Measurements from ENCODE around the gene COA5. TPM values are rescaled to one million over a fixed set of nuclear protein-coding genes. Genes with fewer than 3 reads are reported as not detected.

Gene COA5
- total RNA-seq, 1 experiment from 2014 or later, result 18.6 TPM

DNA sequence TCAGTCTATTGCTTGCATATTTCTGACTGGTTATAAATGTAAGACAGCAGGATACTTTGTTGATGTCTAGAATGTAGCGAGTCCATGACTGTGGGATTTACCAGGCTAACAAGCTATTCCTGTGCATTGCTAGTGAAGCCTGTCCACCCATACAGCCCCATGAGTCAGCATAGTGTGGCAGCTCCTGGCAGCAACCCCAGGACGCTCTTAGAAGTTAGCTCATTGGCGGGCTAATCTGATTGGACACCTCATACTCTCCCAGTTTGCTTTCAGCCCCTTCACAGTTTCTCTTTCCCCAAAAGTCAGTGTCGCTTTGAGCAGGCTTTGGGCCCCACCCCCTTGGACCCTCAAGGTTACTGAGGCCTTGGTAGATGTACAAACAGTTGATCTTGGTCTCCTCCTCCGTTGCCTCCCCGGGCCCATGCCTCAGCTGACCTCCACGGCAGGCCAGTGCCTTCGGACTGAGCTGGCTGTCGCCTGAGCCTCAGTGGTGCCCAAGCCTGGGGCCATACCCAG, 48.0 kb downstream of the COA5 start:
- TF ChIP-seq RAD21 (IDR thresholded peaks at IDR 0.05; ENCODE audit: low read depth), result no peak
- POLR2A ChIA-PET, result no interaction called here
- Histone ChIP-seq H3K4me3 (replicated peaks in 1 of 2; ENCODE audit: low read depth in 1 of 2, low read length in 2 of 2) (no peak overlapping the region), H2AFZ (ENCODE audit: low read depth, low read length, poor library complexity, severe bottlenecking) (no peak overlapping the region), H3K4me2 (ENCODE audit: low read length) (no peak overlapping the region), H3K27me3 (ENCODE audit: insufficient read depth, low read length) (no peaks in the 10 kb centered on the region), H3K36me3 (ENCODE audit: control insufficient read depth in 1 of 2, insufficient read depth in 2 of 2, low read length in 2 of 2) (no peaks in the 10 kb centered on the region), H4K20me1 (ENCODE audit: insufficient read depth) (no peaks in the 10 kb centered on the region), H3K79me2 (ENCODE audit: insufficient read depth, low read length) (no peaks in the 10 kb centered on the region), H3K4me1 (ENCODE audit: control insufficient read depth in 1 of 2, insufficient read depth in 2 of 2, low read length in 2 of 2) (peaks cover 0 to 6% of the 10 kb centered on the region in 2 experiments; a peak in 1 of 4 replicates), H3K27ac (ENCODE audit: low read depth, low read length) (no peak overlapping the region), H3K9ac (ENCODE audit: low read length) (no peak overlapping the region), H3K9me3 (ENCODE audit: control insufficient read depth in 1 of 2, insufficient read depth in 1 of 2, low read depth in 1 of 2, low read length in 2 of 2) (no peaks in the 10 kb centered on the region), H3K9me2 (ENCODE audit: insufficient read depth) (no peaks in the 10 kb centered on the region)
- no peak for DNase-seq (ENCODE audit: low read depth, low spot score)
- BruUV-seq (replicated peaks), result no TSS peak
- CTCF ChIA-PET, result interaction anchor here (2.2 kb wide), 1 partner anchor 9 kb away, joined by 11 read pairs; no protein-coding TSS in a partner anchor
- intact Hi-C loops (cut with micrococcal nuclease), result no loop called here
- RAD21 ChIA-PET (ENCODE audit: low non-redundant PET in 1 of 2, low total read pairs in 2 of 2, uncharacterized antibody in 2 of 2, unreplicated experiment in 2 of 2), result no interaction called here
- ATAC-seq, result no peak

DNA sequence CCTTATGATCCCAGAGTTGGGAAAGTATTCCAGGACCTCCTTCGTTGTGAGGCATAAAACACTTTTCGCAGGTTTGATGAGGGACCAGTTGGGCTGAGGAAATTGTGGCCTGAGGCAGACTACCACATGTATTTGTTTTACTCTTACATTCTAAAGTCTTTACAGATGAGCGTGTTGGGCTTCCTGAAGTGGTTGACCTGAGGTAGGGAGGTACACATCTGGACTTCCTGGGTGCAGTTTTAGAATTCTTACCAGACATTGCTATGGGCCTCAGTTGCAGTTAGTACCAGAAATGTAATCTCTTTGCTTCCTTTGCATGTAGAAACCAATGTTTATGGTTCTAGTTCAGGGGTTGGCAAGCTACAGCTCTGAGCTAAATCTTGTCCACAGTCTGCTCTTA, 48.7 kb downstream of the COA5 start:
- no peak overlapping the region for H2AFZ ChIP-seq (ENCODE audit: low read depth, low read length, poor library complexity, severe bottlenecking)
- POLR2A ChIA-PET, result no interaction called here

More for the DNA sequence above, 48.7 kb downstream of the COA5 start:
- Histone ChIP-seq H3K4me2 (ENCODE audit: low read length) (no peak overlapping the region), H3K4me3 (replicated peaks in 1 of 2; ENCODE audit: low read depth in 1 of 2, low read length in 2 of 2) (no peak overlapping the region), H3K9me3 (ENCODE audit: control insufficient read depth in 1 of 2, insufficient read depth in 1 of 2, low read depth in 1 of 2, low read length in 2 of 2) (no peaks in the 10 kb centered on the region), H3K4me1 (ENCODE audit: control insufficient read depth in 1 of 2, insufficient read depth in 2 of 2, low read length in 2 of 2) (peaks cover 0 to 6% of the 10 kb centered on the region in 2 experiments; a peak in 1 of 4 replicates), H3K27me3 (ENCODE audit: insufficient read depth, low read length) (no peaks in the 10 kb centered on the region), H3K27ac (ENCODE audit: low read depth, low read length) (no peak overlapping the region), H4K20me1 (ENCODE audit: insufficient read depth) (no peaks in the 10 kb centered on the region), H3K79me2 (ENCODE audit: insufficient read depth, low read length) (no peaks in the 10 kb centered on the region), H3K9me2 (ENCODE audit: insufficient read depth) (no peaks in the 10 kb centered on the region), H3K36me3 (ENCODE audit: control insufficient read depth in 1 of 2, insufficient read depth in 2 of 2, low read length in 2 of 2) (no peaks in the 10 kb centered on the region), H3K9ac (ENCODE audit: low read length) (no peak overlapping the region)
- DNase-seq (ENCODE audit: low read depth, low spot score) (no peak), ATAC-seq (no peak)
- ChIA-PET RAD21 (ENCODE audit: low non-redundant PET in 1 of 2, low total read pairs in 2 of 2, uncharacterized antibody in 2 of 2, unreplicated experiment in 2 of 2) (no interaction called here), CTCF (interaction anchor here (2.2 kb wide), 1 partner anchor 9 kb away, joined by 11 read pairs; no protein-coding TSS in a partner anchor)
- TF ChIP-seq ELF1 (IDR thresholded peaks at IDR 0.05; ENCODE audit: borderline replicate concordance, low read depth) (no peak), ZNF274 (IDR thresholded peaks at IDR 0.05; ENCODE audit: low read depth, low read length) (no peak), CBX3 (IDR thresholded peaks at IDR 0.05; ENCODE audit: low read depth) (no peak), FOSL1 (IDR thresholded peaks at IDR 0.05; ENCODE audit: low read depth) (no peak), POLR2A (IDR thresholded peaks at IDR 0.05; ENCODE audit: borderline replicate concordance, extremely low read depth, insufficient read depth, insufficient read length) (no peak), ZFX (IDR thresholded peaks at IDR 0.05) (no peak), RAD21 (IDR thresholded peaks at IDR 0.05; ENCODE audit: low read depth) (no peak), EGR1 (IDR thresholded peaks at IDR 0.05; ENCODE audit: low read depth) (no peak)
- TF ChIP-seq, protein P1, sequence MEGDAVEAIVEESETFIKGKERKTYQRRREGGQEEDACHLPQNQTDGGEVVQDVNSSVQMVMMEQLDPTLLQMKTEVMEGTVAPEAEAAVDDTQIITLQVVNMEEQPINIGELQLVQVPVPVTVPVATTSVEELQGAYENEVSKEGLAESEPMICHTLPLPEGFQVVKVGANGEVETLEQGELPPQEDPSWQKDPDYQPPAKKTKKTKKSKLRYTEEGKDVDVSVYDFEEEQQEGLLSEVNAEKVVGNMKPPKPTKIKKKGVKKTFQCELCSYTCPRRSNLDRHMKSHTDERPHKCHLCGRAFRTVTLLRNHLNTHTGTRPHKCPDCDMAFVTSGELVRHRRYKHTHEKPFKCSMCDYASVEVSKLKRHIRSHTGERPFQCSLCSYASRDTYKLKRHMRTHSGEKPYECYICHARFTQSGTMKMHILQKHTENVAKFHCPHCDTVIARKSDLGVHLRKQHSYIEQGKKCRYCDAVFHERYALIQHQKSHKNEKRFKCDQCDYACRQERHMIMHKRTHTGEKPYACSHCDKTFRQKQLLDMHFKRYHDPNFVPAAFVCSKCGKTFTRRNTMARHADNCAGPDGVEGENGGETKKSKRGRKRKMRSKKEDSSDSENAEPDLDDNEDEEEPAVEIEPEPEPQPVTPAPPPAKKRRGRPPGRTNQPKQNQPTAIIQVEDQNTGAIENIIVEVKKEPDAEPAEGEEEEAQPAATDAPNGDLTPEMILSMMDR (IDR thresholded peaks at IDR 0.05 in 2 of 3, conservative IDR thresholded peaks at IDR 0.05 in 1 of 3; ENCODE audit: borderline replicate concordance in 1 of 3, insufficient read depth in 1 of 3, low read depth in 2 of 3, low read length in 2 of 3), result no peak
- TF ChIP-seq, protein P2, sequence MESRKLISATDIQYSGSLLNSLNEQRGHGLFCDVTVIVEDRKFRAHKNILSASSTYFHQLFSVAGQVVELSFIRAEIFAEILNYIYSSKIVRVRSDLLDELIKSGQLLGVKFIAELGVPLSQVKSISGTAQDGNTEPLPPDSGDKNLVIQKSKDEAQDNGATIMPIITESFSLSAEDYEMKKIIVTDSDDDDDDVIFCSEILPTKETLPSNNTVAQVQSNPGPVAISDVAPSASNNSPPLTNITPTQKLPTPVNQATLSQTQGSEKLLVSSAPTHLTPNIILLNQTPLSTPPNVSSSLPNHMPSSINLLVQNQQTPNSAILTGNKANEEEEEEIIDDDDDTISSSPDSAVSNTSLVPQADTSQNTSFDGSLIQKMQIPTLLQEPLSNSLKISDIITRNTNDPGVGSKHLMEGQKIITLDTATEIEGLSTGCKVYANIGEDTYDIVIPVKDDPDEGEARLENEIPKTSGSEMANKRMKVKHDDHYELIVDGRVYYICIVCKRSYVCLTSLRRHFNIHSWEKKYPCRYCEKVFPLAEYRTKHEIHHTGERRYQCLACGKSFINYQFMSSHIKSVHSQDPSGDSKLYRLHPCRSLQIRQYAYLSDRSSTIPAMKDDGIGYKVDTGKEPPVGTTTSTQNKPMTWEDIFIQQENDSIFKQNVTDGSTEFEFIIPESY (IDR thresholded peaks at IDR 0.05; ENCODE audit: extremely low read depth, insufficient replicate concordance, low read length), result no peak
- TF ChIP-seq, protein P3, sequence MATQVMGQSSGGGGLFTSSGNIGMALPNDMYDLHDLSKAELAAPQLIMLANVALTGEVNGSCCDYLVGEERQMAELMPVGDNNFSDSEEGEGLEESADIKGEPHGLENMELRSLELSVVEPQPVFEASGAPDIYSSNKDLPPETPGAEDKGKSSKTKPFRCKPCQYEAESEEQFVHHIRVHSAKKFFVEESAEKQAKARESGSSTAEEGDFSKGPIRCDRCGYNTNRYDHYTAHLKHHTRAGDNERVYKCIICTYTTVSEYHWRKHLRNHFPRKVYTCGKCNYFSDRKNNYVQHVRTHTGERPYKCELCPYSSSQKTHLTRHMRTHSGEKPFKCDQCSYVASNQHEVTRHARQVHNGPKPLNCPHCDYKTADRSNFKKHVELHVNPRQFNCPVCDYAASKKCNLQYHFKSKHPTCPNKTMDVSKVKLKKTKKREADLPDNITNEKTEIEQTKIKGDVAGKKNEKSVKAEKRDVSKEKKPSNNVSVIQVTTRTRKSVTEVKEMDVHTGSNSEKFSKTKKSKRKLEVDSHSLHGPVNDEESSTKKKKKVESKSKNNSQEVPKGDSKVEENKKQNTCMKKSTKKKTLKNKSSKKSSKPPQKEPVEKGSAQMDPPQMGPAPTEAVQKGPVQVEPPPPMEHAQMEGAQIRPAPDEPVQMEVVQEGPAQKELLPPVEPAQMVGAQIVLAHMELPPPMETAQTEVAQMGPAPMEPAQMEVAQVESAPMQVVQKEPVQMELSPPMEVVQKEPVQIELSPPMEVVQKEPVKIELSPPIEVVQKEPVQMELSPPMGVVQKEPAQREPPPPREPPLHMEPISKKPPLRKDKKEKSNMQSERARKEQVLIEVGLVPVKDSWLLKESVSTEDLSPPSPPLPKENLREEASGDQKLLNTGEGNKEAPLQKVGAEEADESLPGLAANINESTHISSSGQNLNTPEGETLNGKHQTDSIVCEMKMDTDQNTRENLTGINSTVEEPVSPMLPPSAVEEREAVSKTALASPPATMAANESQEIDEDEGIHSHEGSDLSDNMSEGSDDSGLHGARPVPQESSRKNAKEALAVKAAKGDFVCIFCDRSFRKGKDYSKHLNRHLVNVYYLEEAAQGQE (IDR thresholded peaks at IDR 0.05; ENCODE audit: low read depth), result no peak
- intact Hi-C loops (cut with micrococcal nuclease), result no loop called here
- BruUV-seq (replicated peaks), result no TSS peak

All from HCT116 (cell line).